ENCODE measurements around the gene OTUB2.

The OTUB2 gene

GRCh38 chr14:94026173-94026888 lies at the start of gene OTUB2:
TSS of gene OTUB2 (plus strand) at chr14:94026340. CDS start at chr14:94026538, 198 bp downstream.
- DNase-seq, result peak; percentile 98

DNA sequence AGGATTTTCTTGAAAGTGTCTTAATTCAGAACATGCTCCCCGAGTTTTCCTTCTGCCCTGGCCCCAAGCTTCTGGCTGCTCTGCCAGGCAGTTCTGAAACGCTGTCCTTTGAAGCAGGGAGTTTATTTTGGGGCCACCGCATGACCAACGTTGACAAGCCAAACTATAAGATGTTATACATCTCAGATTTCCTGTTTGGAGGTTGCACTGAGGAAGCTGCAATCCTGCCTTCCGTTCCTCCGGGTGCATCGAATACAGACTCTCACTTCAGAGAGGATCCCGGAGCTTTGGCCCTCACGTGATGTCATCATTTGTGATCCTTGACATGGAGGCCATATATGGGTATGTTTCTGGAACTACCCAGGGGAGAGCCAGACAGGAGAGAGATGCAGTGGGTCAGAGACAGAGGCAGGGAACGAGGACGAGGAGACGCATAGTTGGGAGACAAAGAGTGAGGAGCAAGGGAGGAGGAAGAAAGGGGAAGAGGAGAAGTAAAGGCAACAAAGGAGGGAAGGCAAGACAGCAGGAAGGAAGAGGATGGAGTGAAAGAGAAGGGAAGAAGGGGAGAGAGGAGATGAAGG lies 49.6 kb upstream of the OTUB2 start, which contains the start of gene ASB2:
Gene ASB2 (minus strand): TSS at position 94 of the 581 bp plus-strand sequence. CDS start 12,031 bp downstream, outside the sequence.
- DNase-seq, result no peak

DNA sequence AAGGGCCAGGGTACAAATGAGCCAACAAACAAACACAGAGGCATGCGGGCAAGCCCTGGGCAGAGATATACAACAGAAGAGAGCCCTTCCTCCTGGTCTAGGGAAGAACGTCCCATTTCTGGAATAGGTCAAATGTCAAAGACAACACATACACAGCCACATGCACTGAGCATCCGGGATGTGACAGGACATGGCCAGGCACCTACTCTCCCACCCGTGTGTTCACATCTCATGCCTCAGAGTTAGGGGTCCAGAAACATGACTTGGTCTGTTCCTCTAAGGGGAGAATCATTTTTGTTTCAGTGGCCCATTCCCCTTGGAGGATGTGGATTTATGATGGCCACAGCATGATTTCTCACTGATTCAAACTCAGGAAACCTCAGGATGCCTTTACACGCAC lies 49.0 kb upstream of the OTUB2 start:
- DNase-seq, result no peak

GRCh38 chr14:93977790-93978581 lies 48.2 kb upstream of the OTUB2 start:
- no peak for DNase-seq

DNA sequence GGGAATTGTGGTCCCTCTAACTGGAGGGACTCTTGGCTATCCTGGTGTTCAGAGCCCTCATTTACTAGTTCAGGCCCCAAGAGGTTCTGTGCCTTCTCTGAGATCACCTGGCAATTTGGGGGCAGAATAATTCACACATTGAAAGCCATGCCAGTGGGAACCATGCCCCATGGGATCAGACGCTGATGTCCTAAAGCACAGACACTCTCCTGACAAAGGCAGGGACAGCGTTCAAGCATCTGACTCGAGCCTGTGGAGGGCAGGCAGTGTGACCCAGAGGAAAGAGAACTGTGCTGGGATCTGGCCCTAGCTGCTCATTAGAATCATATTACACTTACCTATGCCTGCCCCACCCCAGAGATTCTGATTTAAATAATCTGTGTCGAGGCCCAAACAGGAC lies 47.4 kb upstream of the OTUB2 start:
- no peak for DNase-seq

DNA sequence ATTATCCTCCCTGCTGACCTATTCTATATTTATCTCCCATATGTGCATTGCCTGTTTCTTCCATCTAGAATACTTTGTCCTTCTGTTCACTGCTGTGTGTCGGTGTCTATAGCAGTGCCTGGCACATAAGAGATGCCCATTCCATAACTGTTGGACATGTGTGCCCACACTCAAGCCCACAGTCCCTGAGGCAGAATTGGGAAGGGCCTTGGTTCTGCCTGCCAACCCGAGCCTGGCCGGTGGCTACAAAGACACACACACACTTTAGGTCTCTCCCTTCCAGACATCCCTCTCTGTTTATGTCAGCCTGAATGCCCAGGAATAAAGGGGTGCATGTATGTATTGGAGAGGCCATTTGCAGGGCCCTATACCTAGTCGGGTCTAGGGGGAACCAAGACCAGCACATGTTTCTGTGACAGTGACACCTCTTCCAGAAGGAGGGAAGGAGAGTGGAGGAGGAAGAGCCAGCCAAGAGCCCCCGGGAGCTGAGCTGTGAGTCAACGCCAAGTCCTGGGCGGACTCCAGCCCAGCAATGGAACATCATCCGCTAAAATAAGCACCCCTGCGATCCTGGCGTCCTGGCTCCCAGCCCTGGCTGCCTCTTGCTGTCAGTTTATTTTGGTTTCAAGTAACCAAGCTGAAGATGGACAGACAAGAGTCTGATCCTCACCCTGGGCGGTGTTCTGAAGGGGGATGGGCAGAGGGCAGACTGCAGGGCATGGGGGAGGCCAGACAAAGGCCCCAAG lies 45.5 kb upstream of the OTUB2 start:
- DNase-seq, result no peak

GRCh38 chr14:93981316-93982229 lies 44.6 kb upstream of the OTUB2 start:
- DNase-seq, result no peak

- DNase-seq, result no peak
These were observed 43.7 kb upstream of the OTUB2 start for GRCh38 chr14:93982230-93983007.

- no peak for DNase-seq
These were observed 42.1 kb upstream of the OTUB2 start for GRCh38 chr14:93984070-93984469.

- DNase-seq, result peak; percentile 7 to 22
These were observed 41.1 kb upstream of the OTUB2 start for GRCh38 chr14:93984987-93985410.

GRCh38 chr14:93986955-93987354 lies 39.2 kb upstream of the OTUB2 start:
- DNase-seq, result peak in 1 of 2 experiments; percentile 7

DNA sequence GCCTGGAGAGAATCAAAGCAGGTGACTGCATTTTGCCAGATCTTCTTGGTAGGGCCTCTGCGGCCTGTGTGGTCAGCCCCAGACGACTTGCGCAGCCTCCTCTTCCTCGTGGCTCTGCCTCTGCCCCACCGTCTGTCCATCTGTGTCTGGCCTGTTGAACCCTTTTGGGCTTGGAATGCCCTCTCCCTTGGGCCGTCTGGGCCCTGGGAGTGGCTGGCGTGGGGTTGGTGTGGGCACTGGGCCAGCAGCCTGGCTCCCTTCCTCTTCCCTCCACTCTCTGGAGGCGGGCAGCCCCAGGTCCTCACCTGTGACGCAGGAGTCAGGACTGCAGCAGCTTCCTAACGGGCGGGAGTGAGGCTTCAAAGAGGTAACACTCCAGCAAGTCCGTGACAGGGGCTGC lies 38.8 kb upstream of the OTUB2 start:
- DNase-seq, result no peak

DNA sequence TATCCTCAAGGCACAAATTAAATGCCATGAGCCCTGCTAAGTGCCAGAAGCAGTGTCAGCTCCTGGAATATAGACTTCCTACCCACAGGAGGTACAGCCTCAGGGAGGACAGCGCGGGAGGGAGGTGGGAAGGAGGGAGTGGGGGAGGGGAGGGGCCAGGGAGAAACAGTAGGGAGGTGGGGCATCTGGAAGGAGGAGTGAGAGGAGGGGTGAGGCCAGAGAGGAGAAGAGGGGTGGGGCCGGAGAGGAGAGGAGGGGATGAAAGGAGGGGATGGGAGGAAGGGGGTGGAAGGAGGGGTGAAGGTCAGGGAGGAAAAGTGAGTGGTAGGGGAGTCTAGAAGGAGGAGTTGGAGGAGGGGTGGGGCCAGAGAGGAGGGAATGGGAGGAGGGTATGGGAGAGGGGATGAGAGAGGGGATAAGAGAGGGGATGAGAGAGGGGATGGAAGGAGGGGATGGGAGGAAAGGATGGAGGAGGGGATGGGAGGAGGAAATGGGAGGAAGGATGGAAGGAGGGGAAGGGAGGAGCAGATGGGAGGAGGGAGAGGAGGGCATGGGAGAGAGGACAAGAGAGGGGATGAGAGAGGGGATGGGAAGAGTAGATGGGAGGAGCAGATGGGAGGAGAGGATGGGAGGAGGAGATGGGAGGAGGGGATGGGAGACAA lies 38.2 kb upstream of the OTUB2 start:
- no peak for DNase-seq

DNA sequence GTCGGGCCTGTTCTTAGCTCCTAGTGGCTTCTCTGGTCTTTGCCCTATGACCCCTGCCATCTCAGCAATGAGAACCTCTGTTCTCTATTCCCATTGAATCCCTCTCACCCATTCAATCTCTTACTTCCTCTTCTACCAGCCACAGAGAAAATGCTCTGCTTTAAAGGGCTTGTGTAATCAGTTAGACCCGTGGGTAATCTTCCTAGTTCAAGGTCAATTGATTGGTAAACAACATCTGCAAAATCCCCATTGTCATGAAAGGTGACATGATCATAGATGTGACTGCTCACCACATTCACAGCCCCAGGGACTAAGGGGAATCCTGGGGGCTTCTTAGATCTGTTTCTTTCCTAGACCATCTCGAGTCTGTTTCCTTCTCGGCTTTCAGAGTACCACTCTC lies 36.2 kb upstream of the OTUB2 start:
- DNase-seq, result no peak

- no peak for DNase-seq
These were observed 34.9 kb upstream of the OTUB2 start for GRCh38 chr14:93991212-93991611.

- DNase-seq, result no peak
These were observed 34.5 kb upstream of the OTUB2 start for GRCh38 chr14:93991649-93992048.

DNA sequence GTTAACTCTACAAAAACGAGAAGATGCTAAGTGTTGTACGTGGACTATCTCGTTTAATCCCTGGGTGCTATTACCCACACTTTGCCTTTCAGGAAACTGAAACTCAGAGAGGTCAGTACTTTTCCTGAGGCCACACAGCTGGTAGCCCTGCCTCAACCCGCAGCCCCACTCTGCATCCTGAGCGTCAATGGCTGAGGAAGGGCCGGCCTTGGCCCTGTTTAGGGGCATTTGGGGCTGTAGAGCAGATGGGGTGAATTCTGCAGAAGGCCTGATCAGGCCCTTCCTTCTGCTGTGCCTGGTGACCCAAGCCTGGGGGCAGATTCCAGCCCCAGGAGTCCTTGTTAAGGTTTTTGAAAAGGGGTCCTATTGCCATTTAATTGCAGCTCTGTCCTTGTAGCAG lies 32.8 kb upstream of the OTUB2 start:
- no peak for DNase-seq

DNA sequence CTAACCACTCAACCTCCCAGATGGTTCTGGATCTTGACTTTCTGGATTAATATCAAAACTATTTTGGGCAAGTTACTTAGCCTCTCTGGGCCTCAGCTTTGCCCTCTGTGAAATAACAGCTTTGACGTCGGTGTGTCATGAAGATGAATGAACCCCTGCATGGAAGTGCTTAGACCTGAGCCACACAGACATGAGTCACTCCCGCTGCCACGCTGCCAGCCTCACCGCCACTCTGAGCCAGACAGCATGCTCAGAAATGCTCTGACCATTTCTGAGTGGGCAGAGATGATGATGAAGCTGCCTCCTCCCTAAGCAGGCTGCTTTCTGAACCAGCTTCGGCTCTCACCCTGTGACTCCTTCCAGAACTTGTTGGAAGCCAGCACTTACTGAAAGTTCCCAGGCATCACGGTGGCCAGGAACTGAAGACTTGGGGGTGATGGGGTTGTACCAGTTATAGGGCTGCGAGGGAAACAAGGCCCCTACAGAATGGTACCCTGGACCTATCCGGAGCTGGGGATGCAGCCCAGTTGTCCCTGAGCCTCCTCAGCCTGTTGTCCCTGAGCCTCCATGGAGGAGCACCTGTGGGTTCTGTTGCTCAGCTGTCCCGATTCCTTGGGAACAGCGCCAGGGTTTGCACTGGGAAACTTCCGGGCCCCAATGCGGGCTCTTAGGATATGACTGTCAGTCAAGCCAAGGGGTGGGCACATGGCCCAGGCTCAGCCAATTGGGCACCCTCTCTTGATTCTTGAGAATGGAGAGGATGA lies 31.0 kb upstream of the OTUB2 start:
- DNase-seq, result no peak

DNA sequence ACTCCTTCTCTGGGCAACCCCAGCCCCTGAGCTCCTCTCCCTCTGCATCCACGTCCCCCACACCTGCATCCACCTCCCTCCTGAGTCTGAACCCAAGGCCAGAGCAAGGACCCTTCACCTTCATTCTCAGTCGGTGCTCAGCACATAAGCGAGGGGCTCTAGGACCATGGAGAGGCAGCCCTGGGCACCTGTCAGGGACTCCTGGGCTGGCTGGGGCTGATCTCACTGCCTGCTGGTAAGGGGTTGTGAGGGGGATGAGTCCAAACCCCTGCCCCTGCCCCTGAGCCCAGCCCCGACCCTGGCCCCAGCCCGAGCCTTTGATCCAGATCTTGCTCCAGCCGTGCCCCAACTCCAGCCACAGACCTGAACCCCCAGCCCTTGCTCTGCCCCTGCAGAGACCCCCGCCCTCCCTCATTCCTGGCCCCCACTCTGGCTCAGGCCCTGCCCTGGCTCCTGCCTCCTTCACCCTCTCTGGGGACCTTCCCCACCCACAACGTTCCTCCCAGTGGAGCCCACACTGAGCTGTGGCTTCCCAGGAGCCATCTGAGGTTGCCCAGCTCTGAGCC lies 29.9 kb upstream of the OTUB2 start:
- DNase-seq, result no peak
